GM12892 (cell line): Measurements from ENCODE around the gene TRPC4AP.

Experiments used
- POLR2A ChIP-seq: IDR thresholded peaks from 2 replicates; pipeline ENCODE4 v1.6.1; 2011; ENCODE audit warnings: low read depth, low read length, control low read depth
- POLR2AphosphoS5 ChIP-seq: IDR thresholded peaks from 2 replicates; pipeline ENCODE4 v1.6.1; 2011; ENCODE audit warnings: low read depth, low read length, control low read depth

GRCh38 chr20:34996243-34997028 is 96.2 kb downstream of the TRPC4AP start:
- TF ChIP-seq POLR2A = no peak
- TF ChIP-seq POLR2AphosphoS5 = no peak
